ENCODE results near the gene LCN2. TPM values are rescaled to one million over a fixed set of nuclear protein-coding genes. Genes with fewer than 3 reads are reported as not detected.

Gene LCN2
- polyA plus RNA-seq, 6 donors from 2014 or later = 0.44 to 1.2 (median 1.2) TPM; not detected in 3

DNA sequence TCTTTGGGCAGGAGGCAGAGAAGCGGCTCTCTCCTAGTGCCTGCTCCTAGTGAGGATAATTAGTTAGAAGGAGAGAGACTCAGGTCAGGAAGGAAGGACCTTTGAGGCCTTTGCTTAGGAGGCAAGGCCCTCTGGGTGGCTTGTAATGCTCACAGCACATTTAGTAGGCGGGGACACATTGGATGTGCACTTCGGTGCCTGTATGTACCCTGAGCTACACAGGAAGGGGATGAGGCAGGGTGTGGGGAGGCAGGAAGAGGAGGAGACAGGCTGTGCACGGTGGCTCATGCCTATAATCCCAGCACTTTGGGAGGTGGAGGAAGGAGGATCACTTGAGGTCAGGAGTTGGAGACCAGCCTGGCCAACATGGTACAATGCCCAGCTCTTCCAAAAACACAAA lies 7.2 kb upstream of the LCN2 start:
- Mint-ChIP-seq H3K36me3 (peaks cover 0 to under 1% of the 10 kb centered on the region in 2 donors), H3K27me3 (peaks cover 0 to 16% (median 11%) of the 10 kb centered on the region in 3 donors), H3K9me3 (no peaks in the 10 kb centered on the region), H3K4me3 (peak overlapping the region in 1 of 8 donors; percentile 18), H3K27ac (peak overlapping the region in 3 of 6 donors; percentile 9 to 89 (median 64)), H3K4me1 (peaks cover 0 to 6% (median 0%) of the 10 kb centered on the region in 3 donors)
- ATAC-seq (ENCODE audit: low read depth in 2 of 2) = no peak
- DNase-seq = no peak

DNA sequence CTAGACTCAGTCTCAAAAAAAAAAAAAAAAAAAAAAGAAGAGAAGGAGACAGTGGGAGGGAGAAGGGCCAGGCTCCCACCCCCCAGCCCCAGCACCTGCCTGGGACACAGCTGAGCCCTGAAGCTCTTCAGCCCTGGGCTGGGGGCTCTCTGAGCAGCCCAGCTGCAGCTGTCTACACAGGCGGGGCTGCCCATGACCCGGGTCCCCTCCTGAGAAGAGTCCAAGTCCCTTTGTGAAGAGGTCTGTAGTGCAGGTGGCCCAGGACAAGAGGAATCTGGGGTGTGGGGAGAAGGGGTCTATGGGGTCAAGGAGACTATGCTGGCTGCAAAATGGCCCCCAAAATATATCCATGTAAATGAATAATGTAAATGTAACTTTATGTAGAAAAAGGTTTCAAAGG lies 6.7 kb upstream of the LCN2 start:
- H3K9me3 Mint-ChIP-seq = no peaks in the 10 kb centered on the region
- peaks cover 0 to 3% (median 0%) of the 10 kb centered on the region in 3 donors for H3K4me1 Mint-ChIP-seq
- no peaks in the 10 kb centered on the region for H3K36me3 Mint-ChIP-seq
- H3K27ac Mint-ChIP-seq = no peak overlapping the region
- H3K4me3 Mint-ChIP-seq = no peak overlapping the region
- ATAC-seq (ENCODE audit: low read depth in 2 of 2) = no peak
- peaks cover 0 to 11% (median 5%) of the 10 kb centered on the region in 3 donors for H3K27me3 Mint-ChIP-seq
- no peak for DNase-seq

DNA sequence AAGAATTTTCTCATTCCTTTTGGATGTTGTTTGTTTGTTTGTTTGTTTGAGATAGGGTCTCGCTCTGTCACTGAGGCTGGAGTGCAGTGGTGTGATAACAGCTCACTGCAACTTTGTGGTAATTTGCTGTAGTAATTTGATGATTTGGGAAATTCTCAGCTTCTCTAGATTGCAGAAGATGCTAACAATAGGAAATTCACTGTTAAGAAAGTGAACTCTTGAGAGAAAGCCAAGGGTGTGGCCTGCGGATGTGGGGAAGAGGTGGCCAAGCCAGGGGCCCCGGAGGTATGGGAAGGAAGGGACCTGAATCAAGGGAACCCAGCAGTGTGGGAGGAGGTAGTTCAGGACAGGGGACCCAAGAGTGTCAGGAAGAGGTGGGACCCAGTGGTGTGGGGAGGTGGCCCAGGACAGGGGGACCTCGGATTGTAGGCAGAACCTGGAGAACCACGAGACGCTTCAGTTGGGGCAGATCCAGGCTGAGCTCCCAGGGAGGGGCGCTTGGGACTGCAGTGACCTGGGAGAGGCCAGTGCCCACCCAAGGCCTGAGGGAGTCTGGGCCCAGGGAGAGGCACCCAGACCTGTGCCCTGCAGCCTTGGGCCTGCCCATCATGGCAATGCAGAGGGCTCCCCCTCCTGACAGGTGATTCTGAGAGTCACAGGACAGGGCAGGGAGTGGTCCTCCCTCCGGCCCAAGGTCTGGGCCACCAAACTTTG lies 5.6 kb upstream of the LCN2 start:
- Mint-ChIP-seq H3K4me3 (no peak overlapping the region), H3K27ac (peak overlapping the region in 1 of 6 donors; percentile 36), H3K9me3 (no peaks in the 10 kb centered on the region), H3K27me3 (peaks cover 0 to 7% (median 0%) of the 10 kb centered on the region in 3 donors), H3K4me1 (peaks cover 0 to 3% (median 0%) of the 10 kb centered on the region in 3 donors), H3K36me3 (no peaks in the 10 kb centered on the region)
- DNase-seq (no peak), ATAC-seq (ENCODE audit: low read depth in 2 of 2) (no peak)

DNA sequence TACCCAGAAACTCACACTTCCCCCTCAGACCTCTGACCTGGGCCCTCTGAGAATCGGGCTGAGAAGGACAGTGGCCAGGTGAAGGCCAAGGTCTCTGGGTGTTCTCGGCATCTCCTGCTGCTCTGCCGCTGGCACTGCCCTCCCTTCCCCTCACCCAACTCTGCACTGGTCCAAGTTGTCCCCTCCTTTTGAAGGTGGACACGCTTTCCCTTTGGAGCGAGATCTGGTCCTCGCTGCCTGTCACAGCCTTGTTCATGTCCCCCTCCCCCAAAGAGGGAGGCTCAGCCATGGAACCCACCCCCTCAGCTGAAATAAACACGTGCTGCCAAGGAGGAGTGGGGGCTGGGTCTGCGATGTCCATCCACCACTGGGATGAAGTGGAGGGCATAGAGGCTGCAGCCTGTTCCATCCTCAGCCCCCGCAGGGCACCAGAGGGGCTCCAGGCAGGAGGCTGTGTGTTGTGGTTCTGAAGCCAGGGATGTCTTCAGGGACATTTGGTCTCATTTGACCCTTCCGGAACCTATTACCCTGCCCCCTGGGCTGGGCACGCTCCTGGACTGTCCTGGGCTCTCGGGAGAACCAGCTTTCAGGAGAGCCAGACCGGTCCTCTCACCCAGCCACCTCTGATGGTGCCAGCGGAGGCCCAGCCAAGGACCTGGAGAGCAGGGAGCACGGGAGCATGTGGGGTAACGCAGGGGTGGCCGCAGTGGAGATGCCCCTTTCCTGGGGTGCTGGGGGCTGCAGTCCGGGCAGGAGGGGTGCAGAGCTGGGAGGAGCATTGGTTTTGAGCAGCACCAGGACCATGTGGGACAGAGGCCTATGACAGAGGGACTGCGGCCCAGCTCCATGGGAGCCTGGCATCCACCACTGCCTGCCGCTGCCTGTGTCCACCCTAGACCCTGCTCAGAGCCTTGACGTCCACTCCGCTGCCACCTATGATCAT lies 4.7 kb upstream of the LCN2 start:
- Mint-ChIP-seq H3K27me3 (peaks cover 0 to 7% (median 0%) of the 10 kb centered on the region in 3 donors), H3K36me3 (no peaks in the 10 kb centered on the region), H3K4me3 (no peak overlapping the region), H3K9me3 (no peaks in the 10 kb centered on the region), H3K4me1 (peaks cover 0 to 3% (median 0%) of the 10 kb centered on the region in 3 donors), H3K27ac (no peak overlapping the region)
- ATAC-seq (ENCODE audit: low read depth in 2 of 2) (no peak), DNase-seq (no peak)

DNA sequence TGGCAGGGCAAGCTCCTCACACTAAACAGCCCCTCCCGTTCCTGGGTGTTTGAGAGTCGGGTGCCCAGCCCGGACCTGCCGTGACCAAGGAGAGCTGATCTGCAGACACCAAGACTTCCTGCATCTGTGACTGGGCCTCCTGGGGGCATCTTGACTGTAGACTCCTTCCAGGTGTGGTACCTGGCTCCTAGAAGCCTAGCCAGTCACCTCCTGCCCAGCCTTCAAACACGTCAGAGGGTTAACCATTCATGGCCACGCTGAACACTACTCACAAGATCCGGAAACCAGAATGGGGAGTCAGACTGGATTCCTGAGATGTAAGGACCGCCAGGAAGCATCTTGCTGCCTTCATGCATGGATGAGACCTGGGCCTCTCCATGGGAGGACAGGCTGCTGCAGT lies 3.7 kb upstream of the LCN2 start:
- ATAC-seq (ENCODE audit: low read depth in 2 of 2) (no peak), DNase-seq (no peak)
- Mint-ChIP-seq H3K9me3 (no peaks in the 10 kb centered on the region), H3K27ac (no peak overlapping the region), H3K4me3 (no peak overlapping the region), H3K36me3 (no peaks in the 10 kb centered on the region), H3K27me3 (peaks cover 0 to 7% (median 3%) of the 10 kb centered on the region in 3 donors), H3K4me1 (peaks cover 0 to 3% (median 0%) of the 10 kb centered on the region in 3 donors)

DNA sequence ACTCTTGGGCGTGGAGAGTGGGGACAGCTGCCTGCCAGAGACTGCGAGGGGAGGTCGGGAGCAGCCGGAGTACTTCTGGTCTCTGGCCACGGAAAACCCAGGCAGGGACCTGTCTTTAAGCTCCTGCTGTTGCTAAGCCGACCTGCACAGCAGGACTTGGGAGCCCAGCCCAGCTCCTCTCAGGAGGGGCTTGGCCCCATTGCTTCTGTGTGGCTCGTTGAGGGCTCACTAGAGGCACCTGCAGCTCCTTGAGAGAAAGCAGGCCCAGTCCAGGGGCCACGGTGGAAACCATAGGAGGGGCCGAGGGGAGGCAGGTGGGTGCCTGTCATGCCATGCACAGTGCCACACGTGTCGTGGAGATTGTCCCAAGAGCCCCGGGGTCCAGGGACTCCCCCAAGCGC lies 3.3 kb upstream of the LCN2 start:
- Mint-ChIP-seq H3K36me3 (no peaks in the 10 kb centered on the region), H3K4me1 (peaks cover 0 to 7% (median 0%) of the 10 kb centered on the region in 3 donors), H3K27me3 (peaks cover 0 to 7% (median 7%) of the 10 kb centered on the region in 3 donors), H3K27ac (no peak overlapping the region), H3K4me3 (no peak overlapping the region), H3K9me3 (no peaks in the 10 kb centered on the region)
- DNase-seq = no peak
- ATAC-seq (ENCODE audit: low read depth in 2 of 2) = no peak

DNA sequence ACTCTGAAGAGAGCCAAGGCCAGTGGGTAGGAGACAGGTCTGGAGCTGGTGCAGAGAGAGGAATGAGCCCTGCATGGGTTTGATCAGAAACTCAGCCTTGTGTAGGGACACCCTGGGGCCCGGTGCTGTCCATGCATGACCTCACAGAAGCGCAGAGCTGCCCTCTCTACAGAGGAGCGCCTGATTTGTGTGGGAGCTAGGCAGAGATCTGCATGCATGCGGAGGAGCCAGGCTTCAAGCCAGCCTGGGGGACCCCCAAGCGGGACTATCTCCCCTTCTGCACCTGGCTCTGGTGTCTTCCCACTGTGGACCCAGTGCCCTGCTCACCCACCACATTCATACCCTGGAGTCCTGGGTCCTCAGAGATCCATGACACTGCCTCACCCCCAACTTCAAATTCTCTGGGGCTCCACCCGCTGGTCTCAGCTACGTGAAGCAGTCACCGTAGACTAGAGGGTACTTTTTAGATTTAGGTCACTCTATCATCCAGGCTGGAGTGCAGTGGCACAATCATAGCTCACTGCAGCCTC lies 2.6 kb upstream of the LCN2 start:
- DNase-seq (no peak), ATAC-seq (ENCODE audit: low read depth in 2 of 2) (no peak)
- Mint-ChIP-seq H3K9me3 (no peaks in the 10 kb centered on the region), H3K4me1 (peaks cover 0 to 9% (median 0%) of the 10 kb centered on the region in 3 donors), H3K4me3 (no peak overlapping the region), H3K27me3 (peaks cover 0 to 10% (median 7%) of the 10 kb centered on the region in 3 donors), H3K36me3 (no peaks in the 10 kb centered on the region), H3K27ac (peak overlapping the region in 1 of 6 donors; percentile 28)

DNA sequence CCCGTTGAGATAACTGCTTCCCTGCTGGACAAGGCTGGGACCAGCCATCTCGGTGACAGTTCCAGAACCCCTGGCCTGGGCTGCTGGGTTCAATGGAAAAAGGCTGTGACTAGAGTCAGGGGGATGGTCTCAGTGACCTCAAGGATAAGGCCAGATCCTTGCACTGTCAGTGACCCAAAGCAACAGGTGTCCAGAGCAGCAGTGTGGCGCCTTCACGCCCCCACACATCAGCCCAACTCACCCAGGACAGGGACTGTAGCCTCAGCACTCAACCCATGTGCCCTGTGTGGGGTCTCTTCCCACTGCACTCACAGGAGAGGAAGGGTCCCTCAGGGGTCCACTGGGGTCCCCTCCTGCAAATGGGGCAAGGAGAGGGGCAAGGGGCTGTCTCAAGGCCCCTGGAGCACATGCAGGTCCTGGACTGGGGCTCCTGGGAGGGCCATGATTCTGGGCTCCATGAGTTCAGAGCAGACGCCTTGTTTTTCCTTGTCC lies 698 bp upstream of the LCN2 start:
- ATAC-seq (ENCODE audit: low read depth in 2 of 2) = no peak
- H3K27me3 Mint-ChIP-seq = peaks cover 0 to 10% (median 0%) of the 10 kb centered on the region in 3 donors
- H3K36me3 Mint-ChIP-seq = no peaks in the 10 kb centered on the region
- H3K4me1 Mint-ChIP-seq = peaks cover 0 to 6% (median 0%) of the 10 kb centered on the region in 3 donors
- DNase-seq = no peak
- H3K4me3 Mint-ChIP-seq = no peak overlapping the region
- H3K27ac Mint-ChIP-seq = peak overlapping the region in 1 of 6 donors; percentile 42
- no peaks in the 10 kb centered on the region for H3K9me3 Mint-ChIP-seq

DNA sequence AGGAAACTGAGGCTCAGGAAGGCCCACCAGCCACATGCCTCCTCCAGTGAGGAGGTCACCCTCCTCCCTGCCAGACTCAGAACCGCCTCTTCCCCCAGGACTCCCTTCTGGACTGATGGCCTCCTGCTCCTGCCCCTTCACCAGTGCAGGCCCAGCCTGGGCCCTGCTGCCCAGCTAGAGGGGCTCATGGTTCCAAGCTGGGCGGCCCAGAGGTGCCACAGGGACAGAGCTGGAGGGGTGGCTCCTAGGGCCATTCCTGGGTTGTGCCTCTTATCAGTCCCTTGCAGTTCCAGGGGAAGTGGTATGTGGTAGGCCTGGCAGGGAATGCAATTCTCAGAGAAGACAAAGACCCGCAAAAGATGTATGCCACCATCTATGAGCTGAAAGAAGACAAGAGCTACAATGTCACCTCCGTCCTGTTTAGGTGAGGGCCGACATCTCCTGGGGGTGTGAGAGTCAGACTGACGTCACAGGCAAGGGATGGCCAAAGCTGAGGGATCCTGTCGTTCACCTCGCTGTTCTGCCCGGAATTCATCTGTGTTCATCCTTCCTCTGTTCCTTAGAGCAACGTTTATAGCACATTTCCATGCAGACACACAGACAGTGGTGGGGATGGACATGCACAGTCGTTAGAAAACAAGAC lies 819 bp downstream of the LCN2 start:
- ATAC-seq (ENCODE audit: low read depth in 2 of 2) = no peak
- Mint-ChIP-seq H3K9me3 (no peaks in the 10 kb centered on the region), H3K36me3 (no peaks in the 10 kb centered on the region), H3K27me3 (peaks cover 0 to 10% (median 0%) of the 10 kb centered on the region in 3 donors), H3K4me3 (no peak overlapping the region), H3K4me1 (peaks cover 0 to 6% (median 0%) of the 10 kb centered on the region in 3 donors), H3K27ac (peak overlapping the region in 1 of 6 donors; percentile 36)
- no peak for DNase-seq

DNA sequence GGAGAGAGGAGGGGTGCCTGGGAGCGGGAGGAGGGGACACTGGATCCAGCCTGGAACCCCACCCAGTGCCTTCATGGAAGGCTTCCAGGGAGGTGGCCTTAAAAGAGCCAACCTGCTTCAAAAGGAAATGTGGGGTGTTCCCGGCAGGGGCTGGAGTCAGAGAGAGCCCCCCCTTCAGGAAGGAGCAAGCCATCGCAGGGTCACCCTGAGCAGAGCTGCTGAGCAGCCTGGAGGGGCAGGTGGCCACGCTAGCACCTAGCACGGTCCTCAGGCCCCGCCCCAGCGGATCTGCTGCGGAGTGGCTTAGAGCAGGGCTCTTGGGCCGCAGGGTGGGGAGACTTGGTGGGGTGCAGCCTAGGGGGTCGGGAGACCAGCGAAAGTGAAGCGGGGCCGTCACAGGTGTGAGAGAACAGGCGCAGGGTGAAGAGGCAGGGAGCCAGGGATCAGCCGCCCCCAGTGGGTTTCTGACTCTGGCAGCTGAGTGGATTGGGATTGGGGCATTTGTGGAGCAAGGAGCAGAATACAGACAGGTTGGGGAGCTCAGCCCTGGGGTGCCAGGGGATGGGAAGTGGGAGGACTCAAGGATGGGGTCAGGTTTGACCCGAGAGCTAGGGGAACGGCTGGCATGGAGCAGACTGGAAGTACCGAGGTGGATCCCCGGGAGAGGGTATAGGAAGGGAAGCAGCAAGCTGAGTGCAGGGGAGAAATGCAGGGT lies 1.5 kb downstream of the LCN2 start:
- DNase-seq = no peak
- peaks cover 0 to 10% (median 0%) of the 10 kb centered on the region in 3 donors for H3K27me3 Mint-ChIP-seq
- peaks cover 0 to 6% (median 0%) of the 10 kb centered on the region in 3 donors for H3K4me1 Mint-ChIP-seq
- no peaks in the 10 kb centered on the region for H3K9me3 Mint-ChIP-seq
- peak; percentile 35 to 40 for ATAC-seq (ENCODE audit: low read depth in 2 of 2)
- no peaks in the 10 kb centered on the region for H3K36me3 Mint-ChIP-seq
- no peak overlapping the region for H3K4me3 Mint-ChIP-seq
- peak overlapping the region in 3 of 6 donors; percentile 24 to 67 (median 42) for H3K27ac Mint-ChIP-seq

DNA sequence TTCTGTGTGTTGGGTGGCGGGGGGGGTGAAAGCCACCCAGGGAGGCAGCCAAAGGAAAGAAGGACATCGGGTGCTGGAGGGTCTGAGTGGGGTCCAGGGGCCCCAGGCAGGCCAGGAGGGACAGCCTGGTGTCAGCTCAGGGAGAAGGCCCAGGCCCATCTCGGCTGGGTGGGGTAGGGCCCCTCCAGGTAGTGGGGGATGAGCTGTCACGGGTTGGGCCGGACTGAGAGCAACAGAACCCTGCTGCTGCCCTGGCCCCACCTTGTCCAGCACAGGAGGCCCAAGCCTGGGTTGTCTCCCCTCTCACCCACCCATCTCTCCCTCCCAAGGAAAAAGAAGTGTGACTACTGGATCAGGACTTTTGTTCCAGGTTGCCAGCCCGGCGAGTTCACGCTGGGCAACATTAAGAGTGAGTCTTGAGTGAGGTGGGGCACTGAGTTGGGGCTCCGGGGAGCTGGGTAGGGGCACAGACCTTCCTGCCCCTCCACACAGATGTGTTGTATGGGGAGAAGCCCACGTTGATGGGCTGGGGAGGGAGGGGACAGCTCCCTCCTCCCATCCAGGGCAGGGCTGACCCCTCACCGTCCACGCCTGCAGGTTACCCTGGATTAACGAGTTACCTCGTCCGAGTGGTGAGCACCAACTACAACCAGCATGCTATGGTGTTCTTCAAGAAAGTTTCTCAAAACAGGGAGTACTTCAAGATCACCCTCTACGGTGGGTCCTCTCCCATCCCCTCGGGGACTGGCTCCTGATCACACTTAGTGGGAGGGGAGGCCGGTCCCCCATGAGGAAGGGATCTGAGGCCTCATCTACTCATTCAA lies 2.3 kb downstream of the LCN2 start:
- H3K9me3 Mint-ChIP-seq = no peaks in the 10 kb centered on the region
- peaks cover 0 to 10% (median 0%) of the 10 kb centered on the region in 3 donors for H3K27me3 Mint-ChIP-seq
- H3K4me3 Mint-ChIP-seq = no peak overlapping the region
- DNase-seq = no peak
- no peak for ATAC-seq (ENCODE audit: low read depth in 2 of 2)
- H3K36me3 Mint-ChIP-seq = no peaks in the 10 kb centered on the region
- peak overlapping the region in 1 of 6 donors; percentile 42 for H3K27ac Mint-ChIP-seq
- peaks cover 0 to 6% (median 0%) of the 10 kb centered on the region in 3 donors for H3K4me1 Mint-ChIP-seq

All from naive B cell (primary cell).